SIG-M5 treated with dmso at 0.1 percent for 504 hours (cell line): ENCODE results near the gene LRPPRC.
"Not testable (repeated sequence)": the region's sequence is repeated elsewhere in the genome, so short reads cannot be mapped to it uniquely, and the experiment has no call there.

Experiments used
- DNase-seq: peaks from one replicate; lab custom pipeline; 2025; ENCODE audit not compliant: unreplicated experiment; lab: John Stamatoyannopoulos, UW

Gene LRPPRC

GRCh38 chr2:43995733-43996533 is at the start of gene LRPPRC:
Gene LRPPRC (minus strand): TSS chr2:43995989. CDS start chr2:43995947, 42 bp downstream.
- peak; percentile 99 for DNase-seq

DNA sequence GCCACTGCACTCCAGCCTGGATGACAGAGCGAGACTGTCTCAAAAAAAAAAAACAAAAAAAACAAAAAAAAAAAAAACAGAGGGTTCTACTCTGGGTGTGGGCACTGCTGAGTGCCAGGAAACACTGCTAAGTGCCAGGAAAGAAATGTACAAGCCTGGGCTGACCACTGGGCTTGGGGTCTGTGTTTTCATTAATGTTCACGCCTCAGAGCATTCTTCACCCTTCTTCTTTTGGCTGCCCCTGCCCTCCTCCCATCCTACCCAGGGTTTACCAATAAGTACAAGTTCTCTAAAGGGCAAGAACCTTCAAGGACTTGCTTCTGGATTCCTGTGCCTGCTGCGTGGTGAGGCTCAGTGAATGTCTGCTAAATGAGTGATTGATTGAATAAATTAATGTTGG is 49.3 kb upstream of the LRPPRC start:
- no peak for DNase-seq

DNA sequence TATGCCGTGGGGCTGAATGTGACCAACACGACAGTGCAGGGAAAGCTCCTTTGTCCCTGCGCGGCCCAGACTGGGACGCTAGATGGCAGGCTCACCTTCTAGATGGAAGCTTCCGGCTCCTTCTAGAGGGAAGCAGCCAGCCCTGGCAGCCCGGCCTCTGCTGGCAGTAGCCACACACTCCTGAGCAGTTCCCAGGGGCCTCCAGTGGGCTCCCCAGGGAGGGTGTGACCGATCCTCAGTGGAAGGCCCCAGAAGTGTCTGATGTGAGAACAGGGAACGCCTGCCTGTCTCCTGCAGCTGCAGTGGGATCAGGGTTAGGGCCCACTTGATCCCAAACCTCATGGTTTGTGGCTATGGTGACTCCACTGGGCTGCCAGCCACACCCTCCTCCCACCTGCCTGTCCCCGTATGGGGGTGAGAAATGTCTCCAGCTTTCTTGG is 48.5 kb upstream of the LRPPRC start:
- peak; percentile 88 for DNase-seq

DNA sequence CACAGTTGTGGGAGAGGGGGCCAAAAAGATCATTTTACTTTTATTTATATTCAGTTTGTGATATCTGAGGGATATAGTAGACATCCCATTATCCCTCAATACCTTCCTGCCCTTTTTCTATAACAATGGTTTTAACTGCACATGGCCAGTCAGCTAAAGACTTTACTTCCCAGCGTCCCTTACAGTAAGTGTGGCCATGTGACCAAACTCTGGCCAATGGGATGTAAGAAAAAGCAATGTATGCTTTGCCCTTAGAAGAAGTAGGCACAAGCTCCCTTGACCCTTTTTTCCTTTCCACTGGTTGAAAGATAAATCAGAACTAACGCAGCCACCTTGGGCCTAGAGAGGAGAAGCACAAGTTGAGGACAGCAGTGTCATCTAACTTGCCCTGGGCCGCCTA is 44.6 kb upstream of the LRPPRC start:
- DNase-seq: no peak

GRCh38 chr2:44038277-44038676 is 42.5 kb upstream of the LRPPRC start:
- DNase-seq: no peak

DNA sequence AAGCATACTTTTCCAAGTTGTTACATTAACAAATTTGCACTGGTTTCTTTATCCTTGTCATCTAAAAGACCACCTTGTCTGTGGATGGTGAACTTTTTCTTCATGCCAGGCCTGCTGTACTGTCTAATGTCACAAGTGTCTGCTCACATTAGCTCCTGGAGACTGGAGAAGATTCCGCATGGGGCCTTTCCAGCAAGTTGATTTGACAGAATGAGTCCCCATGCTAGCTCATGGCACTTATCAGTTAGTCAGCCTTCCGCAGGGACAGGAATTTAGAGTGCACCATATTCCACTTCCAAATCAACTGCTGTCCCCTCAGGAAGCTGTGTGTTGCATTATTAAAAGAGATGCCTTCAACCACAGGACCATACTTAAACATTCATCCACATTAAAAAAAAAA is 41.4 kb upstream of the LRPPRC start:
- no peak for DNase-seq

- no peak for DNase-seq
These were observed 38.2 kb upstream of the LRPPRC start for GRCh38 chr2:44033947-44034346.

DNA sequence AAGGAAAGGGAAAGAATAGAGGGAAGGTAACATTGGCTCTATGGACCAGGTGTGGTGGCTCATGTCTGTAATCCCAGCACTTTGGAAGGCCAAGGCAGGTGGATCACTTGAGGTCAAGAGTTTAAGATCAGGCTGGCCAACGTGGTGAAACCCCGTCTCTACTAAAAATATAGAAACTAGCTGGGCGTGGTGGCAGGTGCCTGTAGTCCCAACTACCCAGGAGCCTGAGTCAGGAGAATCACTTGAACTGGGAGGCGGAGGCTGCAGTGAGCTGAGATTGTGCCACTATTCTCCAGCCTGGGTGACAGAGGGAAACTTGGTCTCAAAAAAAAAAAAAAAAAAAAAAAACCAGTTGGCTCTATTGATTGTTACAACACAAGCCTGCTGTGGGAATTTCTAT is 31.3 kb upstream of the LRPPRC start:
- DNase-seq: not testable (repeated sequence)

- DNase-seq: peak; percentile 17
These were observed 20.5 kb upstream of the LRPPRC start for GRCh38 chr2:44016282-44016681.

DNA sequence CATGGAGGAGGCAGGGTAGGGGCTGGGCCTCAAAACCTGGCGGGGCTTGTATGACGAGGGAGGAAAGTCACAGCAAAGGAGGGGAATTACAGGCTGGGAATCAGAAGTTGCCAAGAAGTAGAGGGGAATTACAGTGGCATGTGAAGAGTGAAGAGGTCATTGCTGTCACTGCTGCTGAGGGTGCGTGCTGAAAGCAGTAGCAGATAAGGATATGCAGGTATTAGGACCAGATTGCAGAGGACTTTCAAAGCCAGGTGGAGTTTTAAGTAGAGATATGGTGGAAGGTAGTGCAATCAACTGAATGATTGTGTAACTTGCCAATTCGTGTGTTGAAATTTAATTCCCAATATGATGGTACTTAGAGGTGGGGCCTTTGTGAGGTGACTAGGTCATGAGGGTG is 19.4 kb upstream of the LRPPRC start:
- DNase-seq: no peak

GRCh38 chr2:44013205-44013604 is 17.4 kb upstream of the LRPPRC start:
- not testable (repeated sequence) for DNase-seq

- DNase-seq: no peak
These were observed 14.5 kb upstream of the LRPPRC start for GRCh38 chr2:44010266-44010665.

DNA sequence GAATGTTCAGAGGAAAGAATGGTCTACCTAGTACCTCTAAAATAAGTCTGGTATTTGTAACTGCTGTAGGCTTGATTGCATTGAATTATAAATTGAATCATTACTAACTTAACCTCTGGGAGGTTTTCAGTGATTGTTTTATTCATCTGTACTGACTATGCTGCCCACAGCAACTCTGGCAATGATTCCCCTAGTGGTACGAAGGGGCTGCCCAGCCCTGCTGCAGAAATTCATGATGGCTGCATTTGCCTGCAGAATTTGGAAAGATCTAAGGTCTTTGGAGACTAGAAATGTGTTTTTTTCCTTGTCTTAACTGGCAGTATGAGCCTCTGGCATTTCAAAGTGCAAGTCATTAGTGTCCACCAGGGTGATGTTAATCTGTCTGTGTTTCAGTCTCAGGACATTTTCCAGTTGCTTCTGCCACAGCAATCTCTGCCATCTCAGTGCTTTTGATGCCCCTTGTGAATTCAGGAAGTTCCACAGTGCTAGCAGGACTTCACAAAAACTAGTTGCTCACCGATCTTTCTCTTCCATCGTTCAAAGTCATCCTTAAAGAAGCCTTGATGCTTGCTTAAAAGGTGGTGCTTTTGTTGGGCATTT is 13.4 kb upstream of the LRPPRC start:
- no peak for DNase-seq

GRCh38 chr2:44005846-44006245 is 10.1 kb upstream of the LRPPRC start:
- no peak for DNase-seq

DNA sequence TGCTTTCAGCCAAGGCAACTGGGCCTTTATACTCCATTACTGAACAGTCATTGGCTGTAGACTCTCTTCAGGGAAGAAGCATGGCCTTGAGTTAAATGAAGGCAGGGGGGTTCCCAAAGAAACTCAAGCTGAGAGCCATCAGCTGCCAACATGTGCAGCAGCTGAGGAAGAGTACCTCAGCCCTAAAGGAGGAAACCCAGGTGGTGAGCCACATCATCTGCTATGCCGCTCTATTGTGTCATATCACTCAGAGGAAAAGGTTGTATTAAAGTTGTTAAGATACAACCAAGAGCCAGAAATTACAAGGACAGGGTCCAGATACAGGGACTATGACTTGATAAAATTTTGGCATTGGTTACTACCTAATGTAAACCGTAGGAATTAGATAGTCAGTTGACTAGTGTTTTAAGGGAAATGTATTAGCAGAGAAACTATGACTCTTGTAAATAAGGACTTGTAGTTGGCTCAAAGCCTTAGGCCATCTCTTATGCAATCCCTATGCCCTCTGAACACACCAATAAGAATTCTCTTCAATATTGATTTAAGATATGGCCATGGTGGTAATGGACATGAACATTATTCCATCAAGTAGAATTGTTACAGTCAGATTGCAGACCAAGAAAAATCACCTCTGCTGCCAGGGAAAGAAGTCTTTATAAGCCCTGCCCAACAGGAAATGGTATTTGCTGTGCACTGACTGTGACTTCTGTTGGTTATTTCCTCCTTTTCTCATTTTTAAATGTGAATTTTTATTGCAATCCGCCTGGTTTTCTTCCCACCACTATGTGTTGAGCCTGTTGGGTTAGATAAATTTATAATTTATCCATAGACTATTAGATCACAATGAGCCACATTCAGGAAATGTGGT is 9.2 kb upstream of the LRPPRC start:
- DNase-seq: no peak

GRCh38 chr2:44001716-44002115 is 5.9 kb upstream of the LRPPRC start:
- no peak for DNase-seq

- DNase-seq: no peak
These were observed 2.5 kb upstream of the LRPPRC start for GRCh38 chr2:43998263-43998662.

DNA sequence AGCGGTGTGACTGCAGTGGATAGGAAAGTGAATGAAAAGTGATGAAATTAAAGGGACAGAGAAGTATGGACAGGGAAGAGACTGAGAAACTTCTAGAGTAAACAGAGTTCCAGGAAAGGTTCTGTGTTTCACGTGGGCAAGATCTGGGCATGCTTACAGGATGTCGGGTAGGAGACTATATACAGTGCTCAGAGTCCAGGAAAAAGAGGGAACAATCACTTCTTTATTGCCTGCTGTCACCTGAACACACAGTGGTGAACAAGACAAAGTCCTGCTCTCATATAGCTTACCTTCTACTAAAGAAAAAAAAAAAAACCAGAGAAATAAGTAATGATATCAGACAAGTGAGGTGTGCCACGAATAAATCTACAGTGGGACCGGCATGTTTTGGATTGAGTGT is 2.4 kb downstream of the LRPPRC start:
- no peak for DNase-seq

GRCh38 chr2:43989545-43989944 is 6.2 kb downstream of the LRPPRC start:
- DNase-seq: no peak

GRCh38 chr2:43986600-43986999 is 9.2 kb downstream of the LRPPRC start:
- no peak for DNase-seq

GRCh38 chr2:43985359-43985758 is 10.4 kb downstream of the LRPPRC start:
- DNase-seq: no peak

GRCh38 chr2:43984533-43984932 is 11.3 kb downstream of the LRPPRC start:
- DNase-seq: peak; percentile 68
